ENCODE results near the gene OVCA2.

OVCA2 gene

GRCh38 chr17:2013994-2014317 lies 27.9 kb upstream of the OVCA2 start:
- no peak for DNase-seq (ENCODE audit: low read depth, low spot score)

GRCh38 chr17:2015314-2015713 lies 26.5 kb upstream of the OVCA2 start:
- DNase-seq (ENCODE audit: low read depth, low spot score): no peak

- no peak for DNase-seq (ENCODE audit: low read depth, low spot score)
Measured at GRCh38 chr17:2016494-2016893, 25.3 kb upstream of the OVCA2 start.

GRCh38 chr17:2017274-2017941 lies 24.4 kb upstream of the OVCA2 start:
- DNase-seq (ENCODE audit: low read depth, low spot score): no peak

- no peak for DNase-seq (ENCODE audit: low read depth, low spot score)
Measured at GRCh38 chr17:2018716-2019510, 22.9 kb upstream of the OVCA2 start.

GRCh38 chr17:2019723-2020122 lies 22.1 kb upstream of the OVCA2 start:
- DNase-seq (ENCODE audit: low read depth, low spot score): no peak

GRCh38 chr17:2020721-2021120 lies 21.1 kb upstream of the OVCA2 start:
- DNase-seq (ENCODE audit: low read depth, low spot score): no peak

- no peak for DNase-seq (ENCODE audit: low read depth, low spot score)
Measured at GRCh38 chr17:2022647-2023240, 19.1 kb upstream of the OVCA2 start.

GRCh38 chr17:2023256-2023655 lies 18.6 kb upstream of the OVCA2 start:
- DNase-seq (ENCODE audit: low read depth, low spot score): no peak

GRCh38 chr17:2023692-2024571 lies 17.9 kb upstream of the OVCA2 start:
- no peak for DNase-seq (ENCODE audit: low read depth, low spot score)

GRCh38 chr17:2024572-2025219 lies 17.1 kb upstream of the OVCA2 start:
- DNase-seq (ENCODE audit: low read depth, low spot score): no peak

GRCh38 chr17:2025220-2025621 lies 16.6 kb upstream of the OVCA2 start, which contains the start of gene RTN4RL1:
Gene RTN4RL1 (minus strand): TSS chr17:2025334. CDS start chr17:2024865, 469 bp downstream.
- DNase-seq (ENCODE audit: low read depth, low spot score): no peak

- no peak for DNase-seq (ENCODE audit: low read depth, low spot score)
Measured at GRCh38 chr17:2025622-2026309, 16.1 kb upstream of the OVCA2 start.

GRCh38 chr17:2027528-2028233 lies 14.1 kb upstream of the OVCA2 start:
- DNase-seq (ENCODE audit: low read depth, low spot score): no peak

- DNase-seq (ENCODE audit: low read depth, low spot score): no peak
Measured at GRCh38 chr17:2028234-2028614, 13.6 kb upstream of the OVCA2 start.

GRCh38 chr17:2028737-2029136 lies 13.1 kb upstream of the OVCA2 start:
- DNase-seq (ENCODE audit: low read depth, low spot score): no peak

GRCh38 chr17:2029911-2030778 lies 11.7 kb upstream of the OVCA2 start, which contains the start of gene DPH1:
Gene DPH1 (plus strand): TSS chr17:2030153. CDS start chr17:2030170, 17 bp downstream.
- no peak for DNase-seq (ENCODE audit: low read depth, low spot score)

GRCh38 chr17:2030779-2031163 lies 11.1 kb upstream of the OVCA2 start:
- no peak for DNase-seq (ENCODE audit: low read depth, low spot score)

- no peak for DNase-seq (ENCODE audit: low read depth, low spot score)
Measured at GRCh38 chr17:2033153-2033552, 8.7 kb upstream of the OVCA2 start.
